HepG2 (cell line): ENCODE results near the gene DPM2. TPM values are rescaled to one million over a fixed set of nuclear protein-coding genes. Genes with fewer than 3 reads are reported as not detected.

Experiments used
- ARID2 ChIP-seq: sonication (generic); formaldehyde crosslinking; IDR thresholded peaks from 2 replicates; pipeline ENCODE4 v1.8.1; 2022; ENCODE audit warnings: mild to moderate bottlenecking, missing genetic modification reagents, borderline replicate concordance
- ELK4 ChIP-seq: sonication (generic); formaldehyde crosslinking; IDR thresholded peaks from 2 replicates; pipeline ENCODE4 v1.9.0; 2021; ENCODE audit warnings: missing genetic modification reagents, borderline replicate concordance
- HMGA1 ChIP-seq: sonication (generic); formaldehyde crosslinking; conservative IDR thresholded peaks from 2 replicates; pipeline ENCODE4 v1.4.0; 2020; ENCODE audit warnings: missing genetic modification reagents
- MAX ChIP-seq: IDR thresholded peaks from 2 replicates; pipeline ENCODE4 v1.6.1; 2012; ENCODE audit warnings: inconsistent platforms
- MXD3 ChIP-seq: IDR thresholded peaks from 2 replicates; pipeline ENCODE4 v1.6.1; 2016; ENCODE audit warnings: mild to moderate bottlenecking, missing biosample characterization, missing genetic modification reagents
- PCBP1 ChIP-seq: fragments of 200-400 bp; formaldehyde crosslinking; IDR thresholded peaks from 2 replicates; pipeline ENCODE4 v1.6.1; 2017; ENCODE audit warnings: mild to moderate bottlenecking, low read depth, low read length, borderline replicate concordance
- PRDM15 ChIP-seq: sonication (generic); formaldehyde crosslinking; IDR thresholded peaks from 2 replicates; pipeline ENCODE4 v1.4.0; 2020; ENCODE audit warnings: missing genetic modification reagents
- SMAD3 ChIP-seq: sonication (generic); formaldehyde crosslinking; IDR thresholded peaks from 2 replicates; pipeline ENCODE4 v1.4.0; 2020; ENCODE audit warnings: missing genetic modification reagents
- ZBTB34 ChIP-seq: sonication (generic); formaldehyde crosslinking; IDR thresholded peaks from 2 replicates; pipeline ENCODE4 v1.8.0; 2022; ENCODE audit warnings: mild to moderate bottlenecking, missing genetic modification reagents
- ZFX ChIP-seq: sonication (generic); formaldehyde crosslinking; IDR thresholded peaks from 2 replicates; pipeline ENCODE4 v1.4.0; 2020; ENCODE audit warnings: mild to moderate bottlenecking, low read depth, missing genetic modification reagents, moderate library complexity
- ZNF160 ChIP-seq: sonication (generic); formaldehyde crosslinking; IDR thresholded peaks from 2 replicates; pipeline ENCODE4 v1.8.0; 2022; ENCODE audit warnings: mild to moderate bottlenecking, inconsistent platforms, missing genetic modification reagents
- ZNF275 ChIP-seq: sonication (generic); formaldehyde crosslinking; IDR thresholded peaks from 2 replicates; pipeline ENCODE4 v1.8.0; 2022; ENCODE audit warnings: missing genetic modification reagents, mild to moderate bottlenecking, inconsistent platforms, borderline replicate concordance
- ZNF337 ChIP-seq: sonication (generic); formaldehyde crosslinking; IDR thresholded peaks from 2 replicates; pipeline ENCODE4 v1.5.1; 2020; ENCODE audit warnings: missing genetic modification reagents, low read depth, mild to moderate bottlenecking, borderline replicate concordance
- polyA plus RNA-seq, 8 experiments: library from polyadenylated mRNA; depleted of rRNA in 3 of 8; stranded (reverse) in 7 of 8; unstranded in 1 of 8; fragments of >200 nt; fragmentation: Illumina TruSeq in 4 of 8; extraction: Trizol in 4 of 8; gene quantifications; 2 replicates each; pipeline versions ENCODE4 v1.2.1 to v1.2.3, GENCODE V29; 2011 to 2016; ENCODE audit warnings: low read depth in 4 of 8, missing spikeins in 1 of 8, mixed read lengths in 1 of 8; ENCODE audit not compliant: insufficient read depth in 1 of 8
- total RNA-seq, 5 experiments: library from RNA; depleted of rRNA; stranded (reverse); fragments of >200 nt; fragmentation: Illumina TruSeq; extraction: Trizol; gene quantifications; 2 replicates each; pipeline ENCODE4 v1.2.3, GENCODE V29; 2016; ENCODE audit warnings: low read depth in 1 of 5
- TF ChIP-seq, protein P1 (sequence below): sonication (generic); formaldehyde crosslinking; IDR thresholded peaks from 2 replicates; pipeline ENCODE4 v1.8.1; 2023; ENCODE audit warnings: mild to moderate bottlenecking, moderate library complexity, missing genetic modification reagents

DPM2 gene
- total and polyA plus RNA-seq, 2 of the 13 experiments (the other 11 are each of a cell fraction or from before 2014, with no cell fraction given), result 24.8 to 35.3 TPM

GRCh38 chr9:127915801-127916719 is 21.6 kb downstream of the DPM2 start (continued):
- TF ChIP-seq ZNF337 (CRISPR knock-in tag) (no peak), PRDM15 (CRISPR knock-in tag) (0 out of 2 replicates have a peak, but pooled peaks have one; percentile 34), ARID2 (no peak), ZNF160 (CRISPR knock-in tag) (0 out of 2 replicates have a peak, but pooled peaks have one; percentile 60), MXD3 (no peak), ELK4 (CRISPR knock-in tag) (0 out of 2 replicates have a peak, but pooled peaks have one; percentile 22), PCBP1 (no peak), HMGA1 (CRISPR knock-in tag) (no peak), MAX (peak; percentile 56), ZBTB34 (CRISPR knock-in tag) (no peak), ZFX (CRISPR knock-in tag) (0 out of 2 replicates have a peak, but pooled peaks have one; percentile 21), SMAD3 (CRISPR knock-in tag) (0 out of 2 replicates have a peak, but pooled peaks have one; percentile 47), ZNF275 (CRISPR knock-in tag) (0 out of 2 replicates have a peak, but pooled peaks have one; percentile 42)
- TF ChIP-seq, protein P1, sequence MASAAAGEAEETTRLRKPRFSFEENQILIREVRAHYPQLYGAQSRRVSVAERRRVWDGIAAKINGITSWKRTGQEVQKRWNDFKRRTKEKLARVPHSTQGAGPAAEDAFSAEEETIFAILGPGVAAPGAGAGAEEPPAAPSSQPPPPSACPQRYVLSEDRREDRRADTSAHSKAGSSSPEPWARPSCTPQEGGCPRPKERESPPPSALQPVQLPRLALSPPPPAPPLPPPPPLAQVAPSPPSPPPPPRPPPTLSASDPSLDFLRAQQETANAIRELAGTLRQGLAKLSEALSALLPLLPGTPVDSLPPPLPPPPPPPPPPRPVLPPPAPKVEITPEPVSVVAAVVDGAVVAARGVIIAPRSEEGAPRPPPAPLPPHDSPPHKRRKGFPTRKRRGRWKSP (CRISPR knock-in tag), result 0 out of 2 replicates have a peak, but pooled peaks have one; percentile 27
